Caco-2 (cell line): ENCODE measurements around the gene ATP8A1. TPM values are rescaled to one million over a fixed set of nuclear protein-coding genes. Genes with fewer than 3 reads are reported as not detected.

ENCODE experiments used
- BruUV-seq: library from RNA; stranded (reverse); fragments of 400-500 nt; replicated peaks from 2 replicates; lab custom pipeline; 2021; lab: Mats Ljungman, UMichigan
- CTCF ChIA-PET: fragments of 300-600 bp; sonication (Branson Sonifier 250); formaldehyde crosslinking; loops from one replicate; lab custom pipeline; 2022; ENCODE audit warnings: antibody characterized with exemption; lab: Charles Lee
- POLR2A ChIA-PET: fragments of 300-600 bp; sonication (Branson Sonifier 250); formaldehyde crosslinking; loops from one replicate; lab custom pipeline; 2022; ENCODE audit warnings: antibody characterized with exemption; lab: Charles Lee
- DNase-seq, 2 experiments: peaks; one replicate each; pipeline versions ENCODE4 v3.0.0 to v3.0.0-alpha.2; 2020 to 2022
- H3K27me3 ChIP-seq: replicated peaks from 2 replicates; pipeline ENCODE4 v1.6.0; 2011; ENCODE audit warnings: low read length; ENCODE audit not compliant: control insufficient read depth, insufficient read depth
- H3K36me3 ChIP-seq: 2 replicates; pipeline ENCODE4 v1.5.1; 2011; ENCODE audit warnings: low read length; ENCODE audit not compliant: control insufficient read depth, insufficient read depth
- H3K4me1 ChIP-seq: fragments of 250-450 bp; sonication (Bioruptor Pico); 2 replicates; pipeline ENCODE4 v1.5.1; 2020; ENCODE audit warnings: mild to moderate bottlenecking
- H3K4me3 ChIP-seq: 2 replicates; pipeline ENCODE4 v1.5.1; 2011; ENCODE audit warnings: low read depth, mild to moderate bottlenecking, control low read depth, low read length
- H3K9me3 ChIP-seq: fragments of 250-450 bp; sonication (Bioruptor Pico); 2 replicates; pipeline ENCODE4 v1.5.1; 2020; ENCODE audit warnings: mild to moderate bottlenecking, moderate library complexity
- H3K27ac Mint-ChIP-seq: one replicate; pipeline ENCODE4 v1.8.0; 2022; ENCODE audit warnings: mixed read lengths; ENCODE audit not compliant: unreplicated experiment
- H3K27me3 Mint-ChIP-seq: one replicate; pipeline ENCODE4 v1.8.0; 2022; ENCODE audit warnings: mixed read lengths; ENCODE audit not compliant: insufficient read depth, unreplicated experiment
- H3K36me3 Mint-ChIP-seq: one replicate; pipeline ENCODE4 v1.8.0; 2022; ENCODE audit warnings: mild to moderate bottlenecking, mixed read lengths; ENCODE audit not compliant: insufficient read depth, unreplicated experiment
- H3K4me1 Mint-ChIP-seq: one replicate; pipeline ENCODE4 v1.8.0; 2022; ENCODE audit warnings: low read depth, mixed read lengths; ENCODE audit not compliant: unreplicated experiment
- H3K4me3 Mint-ChIP-seq: one replicate; pipeline ENCODE4 v1.8.0; 2022; ENCODE audit warnings: mild to moderate bottlenecking, moderate library complexity, mixed read lengths; ENCODE audit not compliant: unreplicated experiment
- H3K9me3 Mint-ChIP-seq: one replicate; pipeline ENCODE4 v1.8.0; 2022; ENCODE audit warnings: mixed read lengths; ENCODE audit not compliant: unreplicated experiment
- CTCF ChIP-seq, 2 experiments: fragments of 200-600 bp in 1 of 2; IDR thresholded peaks; 1 replicate in 1 of 2; 2 replicates in 1 of 2; pipeline versions ENCODE4 v1.5.1 to v1.8.0; 2011 to 2022; ENCODE audit warnings: antibody characterized with exemption in 1 of 2, control low read depth in 1 of 2, inconsistent platforms in 1 of 2, low read depth in 1 of 2, low read length in 1 of 2, mild to moderate bottlenecking in 1 of 2, moderate library complexity in 1 of 2; ENCODE audit not compliant: insufficient read depth in 1 of 2, severe bottlenecking in 1 of 2, unreplicated experiment in 1 of 2
- intact Hi-C: fragments of 100-400 bp; cut with micrococcal nuclease; formaldehyde crosslinking; loops from one replicate; pipeline ENCODE4 v1.10.0; 2022; ENCODE audit not compliant: unreplicated experiment
- total RNA-seq: library from RNA; stranded (reverse); gene quantifications from 2 replicates; pipeline ENCODE4 v1.2.3, GENCODE V29; 2022

ATP8A1 gene
- total RNA-seq, 1 experiment from 2014 or later = 9.3 TPM

GRCh38 chr4:42603862-42604261, 53.0 kb downstream of the ATP8A1 start:
- no peak for TF ChIP-seq CTCF (IDR thresholded peaks at IDR 0.05; ENCODE audit: insufficient read depth in 1 of 2, low read depth in 1 of 2, low read length in 1 of 2, severe bottlenecking in 1 of 2, unreplicated experiment in 1 of 2)
- no peak for DNase-seq
- Histone ChIP-seq H3K4me3 (no peak overlapping the region), H3K27me3 (no peaks in the 10 kb centered on the region), H3K4me1 (no peaks in the 10 kb centered on the region), H3K9me3 (no peaks in the 10 kb centered on the region), H3K36me3 (no peaks in the 10 kb centered on the region)
- Mint-ChIP-seq H3K4me1 (no peaks in the 10 kb centered on the region), H3K27me3 (no peaks in the 10 kb centered on the region), H3K36me3 (no peaks in the 10 kb centered on the region), H3K4me3 (no peak overlapping the region), H3K9me3 (no peaks in the 10 kb centered on the region), H3K27ac (no peak overlapping the region)
- CTCF ChIA-PET = no interaction called here
- BruUV-seq = no TSS peak
- intact Hi-C loops = no loop called here
- POLR2A ChIA-PET = no interaction called here

- H3K4me1 ChIP-seq = no peaks in the 10 kb centered on the region
- BruUV-seq = no TSS peak
- Mint-ChIP-seq H3K4me3 (no peak overlapping the region), H3K27ac (no peak overlapping the region), H3K36me3 (no peaks in the 10 kb centered on the region), H3K4me1 (no peaks in the 10 kb centered on the region), H3K9me3 (no peaks in the 10 kb centered on the region), H3K27me3 (no peaks in the 10 kb centered on the region)
- H3K27me3 ChIP-seq = no peaks in the 10 kb centered on the region
- ChIA-PET POLR2A (no interaction called here), CTCF (interaction anchor here (0.7 kb wide), 1 partner anchor 277 kb away, joined by 3 read pairs; no protein-coding TSS in a partner anchor)
- no peak overlapping the region for H3K4me3 ChIP-seq
- intact Hi-C loops = no loop called here
- no peaks in the 10 kb centered on the region for H3K9me3 ChIP-seq
- H3K36me3 ChIP-seq = no peaks in the 10 kb centered on the region
- TF ChIP-seq CTCF (IDR thresholded peaks at IDR 0.05; ENCODE audit: insufficient read depth in 1 of 2, low read depth in 1 of 2, low read length in 1 of 2, severe bottlenecking in 1 of 2, unreplicated experiment in 1 of 2) = no peak
- no peak for DNase-seq
Observed at GRCh38 chr4:42600578-42600977, 56.3 kb downstream of the ATP8A1 start.

- POLR2A ChIA-PET = no interaction called here
- no peaks in the 10 kb centered on the region for H3K4me1 Mint-ChIP-seq
- Histone ChIP-seq H3K4me3 (no peak overlapping the region), H3K9me3 (no peaks in the 10 kb centered on the region), H3K4me1 (no peaks in the 10 kb centered on the region), H3K36me3 (no peaks in the 10 kb centered on the region), H3K27me3 (no peaks in the 10 kb centered on the region)
- no peak overlapping the region for H3K27ac Mint-ChIP-seq
- BruUV-seq = no TSS peak
- no peaks in the 10 kb centered on the region for H3K36me3 Mint-ChIP-seq
- no peaks in the 10 kb centered on the region for H3K27me3 Mint-ChIP-seq
- intact Hi-C loops = no loop called here
- no peak for DNase-seq
- H3K4me3 Mint-ChIP-seq = no peak overlapping the region
- TF ChIP-seq CTCF (IDR thresholded peaks at IDR 0.05; ENCODE audit: insufficient read depth in 1 of 2, low read depth in 1 of 2, low read length in 1 of 2, severe bottlenecking in 1 of 2, unreplicated experiment in 1 of 2) = no peak
- CTCF ChIA-PET = no interaction called here
- no peaks in the 10 kb centered on the region for H3K9me3 Mint-ChIP-seq
Observed at GRCh38 chr4:42596918-42597317, 60.0 kb downstream of the ATP8A1 start.
